Activated CD4-positive, alpha-beta T cell treated with anti-CD3 and anti-CD28 coated beads, Interleukin-2, amount 10 ng/mL, durations not matched to agents 24 days and 14 days (primary cell): ENCODE data around the gene FOXN4. TPM values are rescaled to one million over a fixed set of nuclear protein-coding genes. Genes with fewer than 3 reads are reported as not detected.

Experiments used
- DNase-seq: peaks from one replicate; pipeline ENCODE4 v3.0.0; 2022
- H3K27ac Mint-ChIP-seq: one replicate; pipeline ENCODE4 v1.8.0; 2022; ENCODE audit warnings: mild to moderate bottlenecking, mixed read lengths
- H3K27me3 Mint-ChIP-seq: one replicate; pipeline ENCODE4 v1.8.0; 2022; ENCODE audit warnings: mixed read lengths
- H3K36me3 Mint-ChIP-seq: one replicate; pipeline ENCODE4 v1.8.0; 2022; ENCODE audit warnings: low read depth, mild to moderate bottlenecking, mixed read lengths
- H3K4me1 Mint-ChIP-seq: one replicate; pipeline ENCODE4 v1.8.0; 2021; ENCODE audit warnings: mixed read lengths
- H3K4me3 Mint-ChIP-seq: one replicate; pipeline ENCODE4 v1.8.0; 2022; ENCODE audit warnings: mild to moderate bottlenecking, moderate library complexity, mixed read lengths
- H3K9me3 Mint-ChIP-seq: one replicate; pipeline ENCODE4 v1.8.0; 2021; ENCODE audit warnings: mixed read lengths
- intact Hi-C: fragments of 100-400 bp; cut with micrococcal nuclease; formaldehyde crosslinking; loops from one replicate; pipeline ENCODE4 v1.15.1; 2023
- total RNA-seq: library from RNA; stranded (reverse); gene quantifications from 2 replicates; pipeline ENCODE4 v1.2.3, GENCODE V29; 2022

FOXN4 gene, protein sequence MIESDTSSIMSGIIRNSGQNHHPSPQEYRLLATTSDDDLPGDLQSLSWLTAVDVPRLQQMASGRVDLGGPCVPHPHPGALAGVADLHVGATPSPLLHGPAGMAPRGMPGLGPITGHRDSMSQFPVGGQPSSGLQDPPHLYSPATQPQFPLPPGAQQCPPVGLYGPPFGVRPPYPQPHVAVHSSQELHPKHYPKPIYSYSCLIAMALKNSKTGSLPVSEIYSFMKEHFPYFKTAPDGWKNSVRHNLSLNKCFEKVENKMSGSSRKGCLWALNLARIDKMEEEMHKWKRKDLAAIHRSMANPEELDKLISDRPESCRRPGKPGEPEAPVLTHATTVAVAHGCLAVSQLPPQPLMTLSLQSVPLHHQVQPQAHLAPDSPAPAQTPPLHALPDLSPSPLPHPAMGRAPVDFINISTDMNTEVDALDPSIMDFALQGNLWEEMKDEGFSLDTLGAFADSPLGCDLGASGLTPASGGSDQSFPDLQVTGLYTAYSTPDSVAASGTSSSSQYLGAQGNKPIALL
- total RNA-seq = not detected in 2 replicates

DNA sequence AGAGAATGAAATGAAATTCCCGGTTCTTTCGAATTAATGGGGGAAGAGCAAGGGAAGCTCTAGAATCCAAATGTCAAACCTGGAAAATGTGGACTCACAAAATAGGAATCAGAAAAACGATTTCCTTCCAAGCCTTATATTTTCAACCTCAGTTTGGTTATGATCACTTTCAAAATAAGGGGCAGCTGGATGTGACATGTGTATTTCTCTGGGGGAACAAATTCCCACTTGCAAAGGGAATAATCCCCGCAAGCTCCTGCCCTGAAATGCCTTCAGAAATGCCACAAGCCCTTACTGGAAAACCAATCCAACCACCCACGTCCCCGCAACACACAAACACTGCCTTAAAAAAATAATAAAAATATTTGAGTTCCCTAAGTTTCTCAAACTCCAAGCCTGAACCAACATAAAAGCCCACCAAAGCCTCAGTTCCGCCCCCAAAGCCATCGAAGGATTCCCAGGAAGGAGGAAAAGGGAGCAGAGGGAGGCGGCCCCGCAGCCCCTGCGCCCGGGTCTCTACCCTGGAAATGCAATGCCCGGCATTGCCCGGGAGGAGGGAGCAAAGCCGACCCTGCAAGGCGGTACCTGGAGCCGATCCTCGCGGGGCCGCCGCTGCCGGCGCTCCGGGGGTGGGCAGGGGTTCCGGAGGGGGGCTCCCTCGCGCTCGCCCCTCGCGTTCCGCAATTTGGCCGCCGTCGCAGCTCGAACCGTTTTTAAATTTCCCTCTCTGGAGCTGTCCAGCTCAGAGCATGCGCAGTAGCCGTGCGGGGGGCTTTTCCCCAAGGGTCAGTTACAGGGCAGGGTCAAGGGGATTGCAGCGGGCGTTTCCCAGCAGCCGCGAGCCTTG, at the start of gene FOXN4:
Gene FOXN4, minus strand, starts transcription at position 751 of the 847 bp plus-strand sequence. CDS start 963 bp downstream, outside the sequence.
- Mint-ChIP-seq H3K27ac (no peak within 1 kb of the TSS), H3K27me3 (peaks cover 66% of the 10 kb centered on the region), H3K9me3 (no peaks in the 10 kb centered on the region), H3K4me1 (peaks cover 8% of the 10 kb centered on the region), H3K36me3 (no peaks in the 10 kb centered on the region), H3K4me3 (peak within 1 kb of the TSS; percentile 79)
- intact Hi-C loops = no loop called here
- no peak for DNase-seq

DNA sequence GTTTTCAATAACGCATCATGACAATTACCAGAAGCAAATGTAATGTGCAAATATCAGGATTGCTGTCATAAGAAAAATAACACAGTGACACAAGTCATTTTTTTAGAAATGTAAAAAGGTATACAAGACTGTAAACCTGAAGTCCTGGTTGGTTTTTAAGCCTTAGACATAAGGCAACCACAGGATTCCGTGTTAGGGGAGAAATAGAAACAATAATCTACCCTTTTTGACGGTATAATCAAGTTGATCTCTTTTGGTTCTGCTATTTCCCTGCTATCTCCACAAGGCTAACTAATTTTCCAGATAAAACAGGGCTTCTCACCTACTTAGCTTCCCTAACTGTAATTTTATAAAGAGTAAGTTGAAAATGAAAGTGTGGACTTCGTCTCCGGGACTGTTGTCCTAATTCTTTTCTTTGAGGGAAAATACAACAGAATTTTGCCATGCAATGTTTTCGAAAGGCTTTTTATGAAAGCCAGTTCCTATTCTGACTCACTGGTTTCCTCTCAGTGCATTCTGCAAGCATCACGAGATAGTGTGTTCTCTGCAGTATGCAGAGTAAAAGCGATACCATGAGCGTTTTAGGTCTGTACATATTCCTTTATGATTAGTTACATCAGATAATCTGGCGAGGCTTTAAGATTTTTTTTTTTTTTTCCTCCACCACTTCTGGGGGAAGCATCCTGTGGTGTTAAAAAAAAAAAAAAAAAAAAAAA, 49.2 kb upstream of the FOXN4 start:
- intact Hi-C loops = no loop called here
- DNase-seq = peak; percentile 65
- Mint-ChIP-seq H3K36me3 (no peaks in the 10 kb centered on the region), H3K27me3 (peaks cover 34% of the 10 kb centered on the region), H3K4me1 (peaks cover 5% of the 10 kb centered on the region), H3K9me3 (no peaks in the 10 kb centered on the region), H3K4me3 (peak overlapping the region; percentile 17), H3K27ac (no peak overlapping the region)

DNA sequence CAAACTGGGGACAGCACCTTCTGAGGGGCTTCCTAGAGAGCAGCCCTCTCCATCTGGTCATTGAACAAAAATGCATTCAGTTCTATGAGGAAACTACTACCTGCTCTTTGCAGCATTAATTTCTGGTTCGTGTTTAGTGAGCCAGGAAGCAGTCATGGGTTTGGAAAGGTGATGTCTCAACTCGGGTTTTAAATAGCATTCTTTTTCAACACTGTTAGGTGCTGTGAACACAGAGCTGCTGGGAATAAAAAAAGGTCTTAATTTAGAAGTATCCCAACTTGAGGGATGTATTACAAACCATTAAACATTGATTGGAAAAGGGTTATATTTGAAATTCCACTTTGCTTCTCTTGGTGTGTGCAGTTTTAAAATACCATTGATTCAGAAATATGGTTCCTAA, 47.9 kb upstream of the FOXN4 start:
- Mint-ChIP-seq H3K4me3 (no peak overlapping the region), H3K36me3 (no peaks in the 10 kb centered on the region), H3K9me3 (no peaks in the 10 kb centered on the region), H3K27me3 (peaks cover 30% of the 10 kb centered on the region), H3K4me1 (peaks cover 5% of the 10 kb centered on the region), H3K27ac (no peak overlapping the region)
- intact Hi-C loops = no loop called here
- DNase-seq = no peak

DNA sequence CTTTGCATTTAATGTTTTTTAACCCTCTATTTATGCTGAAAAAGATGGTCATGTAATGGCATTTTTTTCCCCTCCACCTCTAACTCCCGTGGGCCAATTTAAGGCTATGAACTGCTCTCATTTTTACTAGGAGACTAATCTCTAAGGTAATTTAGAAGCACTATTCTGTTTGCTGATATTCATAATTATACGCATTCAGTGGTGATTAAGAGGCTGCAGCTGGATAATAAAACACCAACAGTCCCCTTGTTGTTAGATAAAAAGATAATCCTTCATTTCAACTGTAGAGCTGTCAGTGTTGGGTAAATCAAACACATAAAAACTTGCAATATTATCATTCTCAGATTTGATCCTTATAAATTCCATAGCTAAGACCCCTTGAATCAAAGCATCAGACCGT, 47.5 kb upstream of the FOXN4 start:
- Mint-ChIP-seq H3K27me3 (peaks cover 28% of the 10 kb centered on the region), H3K27ac (no peak overlapping the region), H3K4me3 (no peak overlapping the region), H3K9me3 (no peaks in the 10 kb centered on the region), H3K36me3 (no peaks in the 10 kb centered on the region), H3K4me1 (peaks cover 5% of the 10 kb centered on the region)
- intact Hi-C loops = no loop called here
- no peak for DNase-seq

DNA sequence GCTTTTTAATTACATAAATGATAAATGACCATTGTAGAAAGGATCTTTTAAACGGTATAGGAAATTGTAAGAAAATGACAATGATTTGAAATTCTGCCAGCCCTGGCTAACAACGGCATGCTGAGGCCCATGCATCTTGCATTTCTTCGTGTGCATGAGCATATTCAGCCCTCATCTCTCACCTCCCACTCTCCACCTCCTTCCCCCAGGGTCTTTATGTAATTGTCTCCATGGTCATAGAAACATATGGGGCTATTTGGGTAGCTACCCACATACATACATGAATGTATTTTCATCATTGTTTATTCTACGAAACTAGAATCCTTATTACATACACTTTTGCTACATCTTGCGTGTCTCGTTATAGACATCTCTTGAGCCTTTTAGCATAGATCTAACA, 43.1 kb upstream of the FOXN4 start:
- H3K9me3 Mint-ChIP-seq = no peaks in the 10 kb centered on the region
- H3K4me1 Mint-ChIP-seq = no peaks in the 10 kb centered on the region
- intact Hi-C loops = no loop called here
- peaks cover 19% of the 10 kb centered on the region for H3K27me3 Mint-ChIP-seq
- DNase-seq = no peak
- H3K27ac Mint-ChIP-seq = no peak overlapping the region
- H3K36me3 Mint-ChIP-seq = no peaks in the 10 kb centered on the region
- H3K4me3 Mint-ChIP-seq = no peak overlapping the region

DNA sequence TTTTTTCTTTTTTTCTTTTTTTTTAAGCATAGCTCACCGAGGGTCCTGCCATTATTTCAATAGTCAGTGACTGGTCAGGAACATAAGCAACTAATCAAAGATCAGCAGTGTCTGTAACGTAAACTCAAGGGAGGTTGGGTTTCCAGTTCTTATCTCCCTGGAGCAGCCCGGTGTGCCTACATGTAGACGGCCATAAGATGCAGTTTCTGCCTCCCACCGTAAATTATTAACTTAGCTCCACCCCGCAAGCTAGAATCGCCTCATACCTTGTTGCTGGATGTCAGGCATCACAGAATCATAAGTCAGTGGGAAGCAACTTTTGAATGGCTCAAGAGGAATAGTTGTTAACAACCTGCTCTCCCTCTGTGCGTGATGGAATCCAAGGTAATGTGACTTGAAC, 38.5 kb upstream of the FOXN4 start, which contains the start of gene MYO1H:
Gene MYO1H, plus strand, starts transcription at position 312 of the 400 bp plus-strand sequence. Its CDS starts 61 bp downstream, at position 373.
- H3K27me3 Mint-ChIP-seq = peaks cover 11% of the 10 kb centered on the region
- H3K9me3 Mint-ChIP-seq = no peaks in the 10 kb centered on the region
- no peaks in the 10 kb centered on the region for H3K36me3 Mint-ChIP-seq
- DNase-seq = no peak
- intact Hi-C loops = no loop called here
- H3K4me1 Mint-ChIP-seq = no peaks in the 10 kb centered on the region
- no peak within 1 kb of the TSS for H3K4me3 Mint-ChIP-seq
- H3K27ac Mint-ChIP-seq = no peak within 1 kb of the TSS

DNA sequence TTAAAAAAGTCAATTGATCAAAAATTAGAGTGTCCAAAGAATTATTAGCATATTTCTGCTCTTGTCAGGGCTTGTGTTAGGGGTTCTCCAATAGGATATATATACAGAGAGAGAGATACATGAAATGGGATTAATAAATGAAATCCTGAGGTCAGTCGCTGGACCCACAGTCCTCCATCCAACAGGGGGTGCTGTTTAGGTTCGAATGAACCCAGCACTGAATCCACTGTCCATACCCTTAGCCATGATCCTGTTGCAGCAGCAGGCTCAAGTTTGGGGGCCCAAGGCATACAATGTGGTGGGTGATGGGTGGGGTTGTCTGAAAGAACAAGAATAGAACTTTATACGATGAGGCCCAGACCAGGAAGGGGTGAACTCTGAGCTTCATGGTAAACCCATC, 37.8 kb upstream of the FOXN4 start:
- DNase-seq = no peak
- H3K4me1 Mint-ChIP-seq = no peaks in the 10 kb centered on the region
- H3K36me3 Mint-ChIP-seq = no peaks in the 10 kb centered on the region
- H3K9me3 Mint-ChIP-seq = no peaks in the 10 kb centered on the region
- intact Hi-C loops = no loop called here
- H3K27me3 Mint-ChIP-seq = peaks cover 11% of the 10 kb centered on the region
- no peak overlapping the region for H3K27ac Mint-ChIP-seq
- no peak overlapping the region for H3K4me3 Mint-ChIP-seq

DNA sequence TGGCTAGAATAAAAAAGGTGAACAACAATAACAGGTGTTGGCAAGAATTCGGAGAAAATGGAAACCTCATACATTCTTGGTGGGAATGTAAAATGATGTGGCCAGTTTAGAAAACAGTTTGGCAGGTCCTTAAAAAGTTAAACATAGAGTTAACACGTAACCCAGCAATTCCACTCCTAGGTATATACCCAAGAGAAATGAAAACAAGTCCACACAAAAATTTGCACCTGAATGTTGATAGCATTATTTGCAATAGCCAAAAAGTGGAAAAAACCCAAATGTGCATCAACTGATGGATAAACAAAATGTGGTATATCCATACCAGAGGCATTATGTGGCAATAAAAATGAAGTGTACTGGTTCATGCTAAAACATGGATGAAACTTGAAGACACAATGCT, 36.3 kb upstream of the FOXN4 start:
- H3K27me3 Mint-ChIP-seq = peaks cover 15% of the 10 kb centered on the region
- H3K9me3 Mint-ChIP-seq = no peaks in the 10 kb centered on the region
- no peaks in the 10 kb centered on the region for H3K36me3 Mint-ChIP-seq
- H3K27ac Mint-ChIP-seq = no peak overlapping the region
- intact Hi-C loops = no loop called here
- H3K4me1 Mint-ChIP-seq = no peaks in the 10 kb centered on the region
- no peak overlapping the region for H3K4me3 Mint-ChIP-seq
- no peak for DNase-seq

DNA sequence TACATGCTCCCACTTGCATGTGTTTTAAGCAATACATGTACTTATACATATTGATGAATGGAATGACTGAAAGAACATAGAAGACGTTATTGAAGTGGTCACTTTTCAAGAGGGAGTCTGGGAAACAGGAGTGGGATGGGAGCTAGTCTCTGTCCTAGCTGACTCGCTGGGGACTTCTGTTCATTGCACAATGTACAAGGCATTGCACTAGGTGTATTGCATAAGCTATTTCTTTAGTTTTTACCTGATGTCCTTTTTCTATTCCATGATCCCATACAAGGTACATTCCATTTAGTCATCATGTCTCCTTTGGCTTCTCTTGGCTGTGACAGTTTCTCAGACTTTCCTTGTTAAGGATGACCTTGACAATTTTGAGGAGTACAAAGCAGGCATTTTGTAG, 34.6 kb upstream of the FOXN4 start:
- Mint-ChIP-seq H3K9me3 (no peaks in the 10 kb centered on the region), H3K4me3 (no peak overlapping the region), H3K27me3 (peaks cover 19% of the 10 kb centered on the region), H3K4me1 (no peaks in the 10 kb centered on the region), H3K36me3 (no peaks in the 10 kb centered on the region), H3K27ac (no peak overlapping the region)
- intact Hi-C loops = no loop called here
- DNase-seq = no peak

DNA sequence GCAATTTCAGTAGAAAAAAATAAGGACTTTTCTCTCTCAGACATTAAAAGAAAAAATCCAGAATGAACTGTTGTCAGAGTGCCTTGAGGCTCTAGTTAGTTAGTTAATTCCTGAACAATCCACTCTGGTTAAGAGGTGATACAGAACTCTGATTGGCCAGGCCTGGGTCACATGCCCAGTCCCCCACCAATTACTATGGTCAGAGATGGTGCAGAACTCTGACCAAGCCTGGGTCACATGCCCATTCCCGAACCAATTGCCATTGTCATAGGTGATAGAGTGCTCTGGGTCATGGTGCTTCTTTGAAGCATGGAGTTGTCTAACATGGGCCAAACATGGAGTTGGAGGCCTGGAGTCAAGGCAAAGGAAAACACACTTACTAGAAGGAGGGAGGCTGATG, 27.5 kb upstream of the FOXN4 start:
- Mint-ChIP-seq H3K4me1 (no peaks in the 10 kb centered on the region), H3K4me3 (no peak overlapping the region), H3K27ac (no peak overlapping the region), H3K9me3 (no peaks in the 10 kb centered on the region), H3K36me3 (no peaks in the 10 kb centered on the region), H3K27me3 (peaks cover 14% of the 10 kb centered on the region)
- no peak for DNase-seq
- intact Hi-C loops = no loop called here

DNA sequence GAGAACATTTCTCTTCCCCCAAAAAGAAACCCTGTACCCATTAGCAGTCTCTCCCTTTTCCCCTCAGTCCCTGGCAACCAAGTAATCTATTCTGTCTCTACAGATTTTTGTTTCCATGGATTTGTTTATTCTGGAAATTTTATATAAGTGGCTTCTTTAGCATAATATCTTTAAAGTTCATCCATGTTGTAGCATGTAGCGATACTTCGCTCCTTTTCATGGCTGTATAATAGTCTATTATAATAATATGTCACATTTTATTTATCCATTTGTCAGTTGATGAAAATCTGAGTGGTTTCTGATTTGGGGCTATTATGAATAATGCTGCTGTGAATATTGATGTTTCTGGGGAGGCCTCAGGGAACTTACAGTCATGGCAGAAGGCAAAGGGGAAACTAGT, 25.8 kb upstream of the FOXN4 start:
- intact Hi-C loops = no loop called here
- H3K4me3 Mint-ChIP-seq = no peak overlapping the region
- no peaks in the 10 kb centered on the region for H3K4me1 Mint-ChIP-seq
- no peak for DNase-seq
- no peaks in the 10 kb centered on the region for H3K9me3 Mint-ChIP-seq
- no peaks in the 10 kb centered on the region for H3K36me3 Mint-ChIP-seq
- H3K27me3 Mint-ChIP-seq = peaks cover 12% of the 10 kb centered on the region
- H3K27ac Mint-ChIP-seq = no peak overlapping the region

DNA sequence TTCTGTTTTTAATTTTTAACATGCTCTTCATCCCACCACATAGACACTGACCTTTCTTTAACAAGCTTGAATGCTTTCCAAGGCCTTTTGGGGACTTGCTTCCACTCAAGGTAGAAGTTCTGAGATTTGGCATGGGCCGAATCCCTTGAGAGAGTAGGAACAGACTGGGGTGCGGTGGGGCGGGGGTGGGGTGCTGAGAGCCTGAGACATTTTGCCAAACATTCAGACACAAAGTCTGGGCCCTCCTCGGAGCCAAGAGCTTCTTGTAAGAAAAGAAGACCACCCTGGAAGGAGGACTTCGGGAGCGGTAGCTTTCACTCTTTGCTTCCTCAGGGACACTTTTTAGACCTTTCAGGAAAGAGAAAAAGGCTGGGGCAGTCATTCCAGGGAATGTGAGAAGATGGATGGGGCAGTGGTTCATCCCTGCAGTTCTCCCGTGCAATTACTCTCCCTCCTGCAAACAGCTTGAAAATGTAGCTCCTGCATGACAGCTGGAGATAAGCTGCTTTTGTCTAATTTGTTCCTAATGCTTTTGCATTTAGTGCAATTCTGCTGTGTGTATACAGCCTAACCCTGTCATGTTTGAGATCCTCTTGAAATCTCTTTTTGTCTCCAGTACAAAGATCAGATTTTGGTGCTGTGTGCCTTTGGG, 22.3 kb upstream of the FOXN4 start:
- DNase-seq = no peak
- H3K4me3 Mint-ChIP-seq = no peak overlapping the region
- H3K9me3 Mint-ChIP-seq = no peaks in the 10 kb centered on the region
- peaks cover 8% of the 10 kb centered on the region for H3K27me3 Mint-ChIP-seq
- intact Hi-C loops = no loop called here
- H3K27ac Mint-ChIP-seq = no peak overlapping the region
- H3K4me1 Mint-ChIP-seq = no peaks in the 10 kb centered on the region
- H3K36me3 Mint-ChIP-seq = no peaks in the 10 kb centered on the region
